Nephron (organoid): ENCODE results near the gene TMEM117.

ENCODE experiments used
- H3K27ac Mint-ChIP-seq, 3 experiments: 2 replicates each; pipeline ENCODE4 v1.8.0; 2020; ENCODE audit warnings: mixed read lengths in 3 of 3, mild to moderate bottlenecking in 2 of 3, moderate library complexity in 1 of 3
- H3K27me3 Mint-ChIP-seq: 2 replicates; pipeline ENCODE4 v1.8.0; 2021; ENCODE audit warnings: low read depth, mild to moderate bottlenecking, moderate library complexity, mixed read lengths
- H3K36me3 Mint-ChIP-seq: 2 replicates; pipeline ENCODE4 v1.8.0; 2020; ENCODE audit warnings: low read depth, mixed read lengths
- H3K4me1 Mint-ChIP-seq: 2 replicates; pipeline ENCODE4 v1.8.0; 2020; ENCODE audit warnings: mixed read lengths
- H3K4me3 Mint-ChIP-seq, 3 experiments: 2 replicates each; pipeline ENCODE4 v1.8.0; 2020; ENCODE audit warnings: mild to moderate bottlenecking in 3 of 3, mixed read lengths in 3 of 3, moderate library complexity in 2 of 3
- H3K9me3 Mint-ChIP-seq: 2 replicates; pipeline ENCODE4 v1.8.0; 2020; ENCODE audit warnings: mixed read lengths
- CTCF ChIP-seq, 3 experiments: fragments of 200-600 bp; sonication (generic); IDR thresholded peaks; one replicate each; pipeline ENCODE4 v1.5.0; 2021; ENCODE audit warnings: antibody characterized with exemption in 3 of 3; ENCODE audit not compliant: unreplicated experiment in 3 of 3

TMEM117 gene

GRCh38 chr12:43964961-43965360 lies 129.1 kb downstream of the TMEM117 start:
- peak overlapping the region; percentile 57 to 93 (median 82) for H3K27ac Mint-ChIP-seq
- peaks cover 3% of the 10 kb centered on the region for H3K9me3 Mint-ChIP-seq
- peaks cover 4% of the 10 kb centered on the region for H3K36me3 Mint-ChIP-seq
- no peak for TF ChIP-seq CTCF (IDR thresholded peaks at IDR 0.05; ENCODE audit: unreplicated experiment in 3 of 3)
- H3K27me3 Mint-ChIP-seq = no peaks in the 10 kb centered on the region
- no peak overlapping the region for H3K4me3 Mint-ChIP-seq
- peaks cover 21% of the 10 kb centered on the region for H3K4me1 Mint-ChIP-seq

- no peak overlapping the region for H3K4me3 Mint-ChIP-seq
- peaks cover 4% of the 10 kb centered on the region for H3K36me3 Mint-ChIP-seq
- H3K27ac Mint-ChIP-seq = peak overlapping the region in 1 of 3 experiments; percentile 82
- no peaks in the 10 kb centered on the region for H3K27me3 Mint-ChIP-seq
- no peak for TF ChIP-seq CTCF (IDR thresholded peaks at IDR 0.05; ENCODE audit: unreplicated experiment in 3 of 3)
- peaks cover 21% of the 10 kb centered on the region for H3K4me1 Mint-ChIP-seq
- H3K9me3 Mint-ChIP-seq = peaks cover 3% of the 10 kb centered on the region
These were observed 130.0 kb downstream of the TMEM117 start for GRCh38 chr12:43965899-43966298.

GRCh38 chr12:43968736-43969135 lies 132.9 kb downstream of the TMEM117 start:
- Mint-ChIP-seq H3K27ac (no peak overlapping the region), H3K4me1 (peaks cover 21% of the 10 kb centered on the region), H3K27me3 (no peaks in the 10 kb centered on the region), H3K4me3 (no peak overlapping the region), H3K9me3 (peaks cover 3% of the 10 kb centered on the region), H3K36me3 (peaks cover 4% of the 10 kb centered on the region)
- TF ChIP-seq CTCF (IDR thresholded peaks at IDR 0.05; ENCODE audit: unreplicated experiment in 3 of 3) = no peak

- H3K36me3 Mint-ChIP-seq = peaks cover 3% of the 10 kb centered on the region
These were observed 134.0 kb downstream of the TMEM117 start for GRCh38 chr12:43969882-43970281.

GRCh38 chr12:43973385-43973784 lies 137.5 kb downstream of the TMEM117 start:
- Mint-ChIP-seq H3K36me3 (peaks cover 13% of the 10 kb centered on the region), H3K27me3 (no peaks in the 10 kb centered on the region), H3K27ac (no peak overlapping the region), H3K4me1 (no peaks in the 10 kb centered on the region), H3K9me3 (peaks cover 15% of the 10 kb centered on the region), H3K4me3 (no peak overlapping the region)
- TF ChIP-seq CTCF (IDR thresholded peaks at IDR 0.05; ENCODE audit: unreplicated experiment in 3 of 3) = no peak

More at GRCh38 chr12:43969882-43970281, 134.0 kb downstream of the TMEM117 start:
- H3K27me3 Mint-ChIP-seq = no peaks in the 10 kb centered on the region
- no peak for TF ChIP-seq CTCF (IDR thresholded peaks at IDR 0.05; ENCODE audit: unreplicated experiment in 3 of 3)
- peaks cover 12% of the 10 kb centered on the region for H3K4me1 Mint-ChIP-seq
- H3K9me3 Mint-ChIP-seq = peaks cover 3% of the 10 kb centered on the region
- H3K27ac Mint-ChIP-seq = no peak overlapping the region
- H3K4me3 Mint-ChIP-seq = no peak overlapping the region

- Mint-ChIP-seq H3K4me1 (no peaks in the 10 kb centered on the region), H3K9me3 (peaks cover 21% of the 10 kb centered on the region), H3K27me3 (no peaks in the 10 kb centered on the region), H3K27ac (no peak overlapping the region), H3K4me3 (no peak overlapping the region), H3K36me3 (peaks cover 13% of the 10 kb centered on the region)
- TF ChIP-seq CTCF (IDR thresholded peaks at IDR 0.05; ENCODE audit: unreplicated experiment in 3 of 3) = no peak
These were observed 138.1 kb downstream of the TMEM117 start for GRCh38 chr12:43973993-43974392.
